Karpas-422 (cell line): Measurements from ENCODE around the gene ECI1. TPM values are rescaled to one million over a fixed set of nuclear protein-coding genes. Genes with fewer than 3 reads are reported as not detected.

Experiments used
- DNase-seq: peaks from one replicate; pipeline ENCODE4 v3.0.0-alpha.2; 2015
- H2AFZ ChIP-seq: fragments of 200-600 bp; sonication (generic); 2 replicates; pipeline ENCODE4 v1.6.1; 2014; ENCODE audit warnings: antibody characterized with exemption, low read length, mixed read lengths
- H3K27ac ChIP-seq: fragments of 200-600 bp; sonication (generic); 2 replicates; pipeline ENCODE4 v1.5.1; 2014; ENCODE audit warnings: mild to moderate bottlenecking, low read length, moderate library complexity
- H3K27me3 ChIP-seq: fragments of 200-600 bp; sonication (generic); 2 replicates; pipeline ENCODE4 v1.6.1; 2014; ENCODE audit warnings: low read length, mixed read lengths
- H3K36me3 ChIP-seq: fragments of 200-600 bp; sonication (generic); 2 replicates; pipeline ENCODE4 v1.6.1; 2014; ENCODE audit warnings: low read length, mixed read lengths; ENCODE audit not compliant: insufficient read depth
- H3K4me1 ChIP-seq: fragments of 200-600 bp; sonication (generic); 2 replicates; pipeline ENCODE4 v1.6.1; 2014; ENCODE audit warnings: mild to moderate bottlenecking, low read length, mixed read lengths
- H3K4me2 ChIP-seq: fragments of 200-600 bp; sonication (generic); 2 replicates; pipeline ENCODE4 v1.6.1; 2014; ENCODE audit warnings: low read length, low read depth, mild to moderate bottlenecking; ENCODE audit not compliant: poor library complexity, severe bottlenecking
- H3K4me3 ChIP-seq: fragments of 200-600 bp; sonication (generic); 2 replicates; pipeline ENCODE4 v1.5.1; 2014; ENCODE audit warnings: mild to moderate bottlenecking, antibody characterized with exemption, low read length, mixed read lengths
- H3K79me2 ChIP-seq: fragments of 200-600 bp; sonication (generic); 2 replicates; pipeline ENCODE4 v1.6.1; 2014; ENCODE audit warnings: mild to moderate bottlenecking, low read length, mixed read lengths
- H3K9ac ChIP-seq: fragments of 200-600 bp; sonication (generic); 2 replicates; pipeline ENCODE4 v1.6.0; 2014; ENCODE audit warnings: low read length
- H3K9me2 ChIP-seq: fragments of 200-600 bp; sonication (generic), shearing (Covaris generic); replicated peaks from 2 replicates; pipeline ENCODE4 v1.6.0; 2014; ENCODE audit warnings: mild to moderate bottlenecking, low read length, moderate library complexity; ENCODE audit not compliant: insufficient read depth
- H3K9me3 ChIP-seq: fragments of 300-700, 200-600 bp; sonication (generic); 2 replicates; pipeline ENCODE4 v1.6.1; 2014; ENCODE audit warnings: low read length, mixed read lengths
- H4K20me1 ChIP-seq: fragments of 200-600 bp; sonication (generic); 2 replicates; pipeline ENCODE4 v1.6.1; 2014; ENCODE audit warnings: mild to moderate bottlenecking, antibody characterized with exemption, low read length, low read depth; ENCODE audit not compliant: insufficient read depth
- total RNA-seq: library from RNA; depleted of rRNA; stranded (reverse); fragments of >200 nt; shearing (Covaris generic); gene quantifications from 2 replicates; pipeline ENCODE4 v1.2.3, GENCODE V29; 2014; ENCODE audit warnings: low replicate concordance

ECI1 gene
- total RNA-seq, 1 experiment from 2014 or later: 24.4 TPM

DNA sequence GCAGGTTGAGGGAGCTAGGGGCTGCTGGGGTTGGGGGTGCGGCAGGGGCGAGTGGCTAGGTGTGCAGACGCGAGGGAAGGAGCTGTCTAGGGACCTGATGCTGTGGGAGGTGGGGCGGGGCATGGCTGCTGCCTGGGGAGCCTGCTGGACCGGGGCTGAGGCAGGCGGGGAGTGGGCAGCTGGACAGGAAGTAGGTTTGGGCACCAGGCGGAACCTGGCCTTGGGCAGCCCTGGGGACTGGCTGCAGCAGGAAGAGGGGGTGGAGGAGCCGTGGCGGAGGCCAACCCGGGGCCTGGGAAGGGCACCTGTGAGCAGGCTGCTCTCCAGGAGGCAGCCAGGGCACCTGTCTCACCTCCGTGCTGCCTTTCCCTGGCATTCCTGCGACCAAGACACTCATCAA lies 21.0 kb downstream of the ECI1 start:
- Histone ChIP-seq H4K20me1 (0 out of 2 replicates have a peak, but pooled peaks cover 19% of the 10 kb centered on the region), H3K27ac (no peak overlapping the region), H3K36me3 (no peaks in the 10 kb centered on the region; the same call in 1 of the 2 replicates), H3K79me2 (peaks cover 27% of the 10 kb centered on the region), H3K9me2 (no peaks in the 10 kb centered on the region), H2AFZ (no peak overlapping the region), H3K27me3 (no peaks in the 10 kb centered on the region), H3K9me3 (no peaks in the 10 kb centered on the region), H3K4me1 (no peaks in the 10 kb centered on the region; the same call in 1 of the 2 replicates), H3K9ac (no peak overlapping the region), H3K4me2 (no peak overlapping the region), H3K4me3 (no peak overlapping the region)
- no peak for DNase-seq

DNA sequence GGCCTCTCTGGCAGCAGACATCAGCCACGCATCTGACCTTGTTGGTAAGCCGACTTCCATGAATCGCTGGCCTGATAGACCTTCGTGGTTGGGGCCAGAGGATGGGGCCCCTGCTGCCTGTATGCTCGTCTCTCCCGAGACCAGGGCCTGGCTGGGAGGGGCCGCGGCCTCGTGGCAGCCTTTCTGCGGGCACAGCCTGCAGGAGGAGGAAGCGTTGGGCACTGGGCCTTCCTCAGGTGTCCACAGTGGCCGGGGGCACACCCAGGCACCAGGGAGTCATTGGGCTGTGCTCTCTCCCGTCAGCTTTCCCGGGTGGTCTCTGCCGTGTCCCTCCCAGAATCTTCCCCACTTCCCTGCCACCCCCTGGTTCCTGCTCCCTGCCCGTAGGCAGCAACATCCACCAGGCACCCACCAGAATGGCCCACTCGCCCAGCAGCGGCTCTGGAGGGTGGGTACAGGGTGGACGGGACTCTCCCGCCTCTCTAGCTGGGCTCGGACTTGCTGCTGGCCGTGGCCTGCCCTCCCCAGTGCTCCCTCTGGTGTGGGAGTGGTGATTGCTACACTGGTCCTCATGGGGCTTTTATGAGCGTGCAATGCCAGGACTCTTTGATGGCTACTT lies 21.6 kb downstream of the ECI1 start:
- Histone ChIP-seq H3K9ac (no peak overlapping the region), H3K79me2 (peaks cover 34% of the 10 kb centered on the region), H3K27ac (no peak overlapping the region), H4K20me1 (0 out of 2 replicates have a peak, but pooled peaks cover 19% of the 10 kb centered on the region), H2AFZ (no peak overlapping the region), H3K36me3 (no peaks in the 10 kb centered on the region; the same call in 1 of the 2 replicates), H3K9me3 (no peaks in the 10 kb centered on the region), H3K4me1 (peaks cover 6% of the 10 kb centered on the region), H3K9me2 (no peaks in the 10 kb centered on the region), H3K4me2 (no peak overlapping the region), H3K27me3 (no peaks in the 10 kb centered on the region), H3K4me3 (no peak overlapping the region)
- no peak for DNase-seq

DNA sequence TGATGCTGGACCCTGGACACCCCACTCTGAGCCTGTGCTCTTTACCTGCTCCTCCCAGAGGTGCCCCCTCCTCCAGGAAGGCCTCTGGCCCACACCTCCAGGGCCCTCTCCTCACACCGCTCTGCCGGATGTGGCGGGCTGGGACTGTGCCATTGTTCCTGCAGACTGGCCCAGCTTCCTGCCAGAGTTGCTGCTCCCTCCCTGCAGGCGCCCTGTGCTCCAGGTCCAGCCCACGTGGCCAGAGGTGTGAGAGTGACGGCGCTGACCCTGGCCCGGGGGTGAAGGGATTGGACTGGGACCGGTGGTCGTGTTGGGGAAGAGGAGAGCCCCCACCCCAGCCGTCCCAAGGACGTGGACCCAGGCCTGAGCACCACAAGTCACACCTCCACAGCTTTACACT lies 22.3 kb downstream of the ECI1 start:
- peaks cover 22% of the 10 kb centered on the region; the same call in 1 of the 2 replicates for H4K20me1 ChIP-seq
- no peak overlapping the region for H3K4me3 ChIP-seq
- no peaks in the 10 kb centered on the region for H3K27me3 ChIP-seq
- H3K9me2 ChIP-seq: no peaks in the 10 kb centered on the region
- H2AFZ ChIP-seq: no peak overlapping the region
- peaks cover 6% of the 10 kb centered on the region for H3K4me1 ChIP-seq
- H3K4me2 ChIP-seq: no peak overlapping the region
- no peak overlapping the region for H3K9ac ChIP-seq
- no peak for DNase-seq
- H3K79me2 ChIP-seq: peaks cover 40% of the 10 kb centered on the region
- no peaks in the 10 kb centered on the region for H3K9me3 ChIP-seq
- no peak overlapping the region for H3K27ac ChIP-seq
- H3K36me3 ChIP-seq: no peaks in the 10 kb centered on the region; the same call in 1 of the 2 replicates

DNA sequence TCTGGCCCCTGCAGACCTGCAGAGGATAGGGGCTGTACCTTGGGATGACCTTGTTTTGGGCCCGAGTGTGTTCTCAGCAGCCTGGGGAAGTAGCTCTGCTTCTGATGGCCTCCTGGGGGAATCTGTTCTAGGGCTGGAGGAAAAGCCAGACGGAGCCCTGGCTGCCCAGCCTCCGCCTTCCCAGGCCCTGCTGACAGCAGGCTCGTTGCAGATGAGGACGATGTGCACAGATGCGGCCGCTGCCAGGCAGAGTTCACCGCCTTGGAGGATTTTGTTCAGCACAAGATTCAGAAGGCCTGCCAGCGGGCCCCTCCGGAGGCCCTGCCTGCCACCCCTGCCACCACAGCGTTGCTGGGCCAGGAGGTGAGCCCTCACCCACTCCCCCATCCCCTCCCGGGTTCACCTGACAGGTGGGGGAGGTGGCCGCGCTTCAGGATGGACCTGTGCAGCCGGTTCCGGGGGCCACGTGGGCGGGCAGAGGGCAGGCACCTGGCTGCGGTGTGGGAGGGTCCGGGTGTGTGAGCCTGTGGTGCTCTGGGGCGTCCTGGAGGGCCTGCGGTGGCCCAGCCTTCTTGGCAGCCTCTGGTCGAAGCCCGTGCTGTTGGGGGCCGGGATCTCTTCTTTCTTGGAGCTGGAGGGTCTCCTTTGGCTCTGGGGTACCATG lies 23.1 kb downstream of the ECI1 start:
- H3K9me2 ChIP-seq: no peaks in the 10 kb centered on the region
- peaks cover 24% of the 10 kb centered on the region; the same call in 1 of the 2 replicates for H4K20me1 ChIP-seq
- no peak overlapping the region for H3K4me2 ChIP-seq
- no peak for DNase-seq
- H3K4me3 ChIP-seq: no peak overlapping the region
- H3K27ac ChIP-seq: no peak overlapping the region
- peaks cover 6% of the 10 kb centered on the region for H3K4me1 ChIP-seq
- H3K79me2 ChIP-seq: peaks cover 46% of the 10 kb centered on the region
- H2AFZ ChIP-seq: no peak overlapping the region
- no peaks in the 10 kb centered on the region for H3K36me3 ChIP-seq
- H3K9me3 ChIP-seq: no peaks in the 10 kb centered on the region
- H3K9ac ChIP-seq: no peak overlapping the region
- H3K27me3 ChIP-seq: no peaks in the 10 kb centered on the region

DNA sequence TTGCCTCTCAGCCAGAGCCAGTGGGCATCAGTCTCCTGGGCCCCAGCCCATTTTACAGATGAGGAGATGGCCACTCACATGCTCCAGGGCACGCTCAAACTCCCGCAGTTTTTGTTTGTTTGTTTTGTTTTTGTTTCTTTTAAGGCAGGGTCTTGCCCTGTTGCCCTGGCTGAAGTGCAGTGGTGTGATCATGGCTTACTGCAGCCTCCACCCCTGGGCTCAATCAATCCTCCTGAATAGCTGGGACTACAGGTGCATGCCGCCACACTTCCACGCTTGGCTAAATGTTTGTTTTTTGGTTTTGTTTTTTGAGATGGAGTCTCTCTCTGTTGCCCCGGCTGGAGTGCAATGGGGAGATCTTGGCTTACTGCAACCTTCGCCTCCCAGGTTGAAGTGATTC lies 24.5 kb downstream of the ECI1 start:
- Histone ChIP-seq H3K27ac (no peak overlapping the region), H3K27me3 (no peaks in the 10 kb centered on the region), H3K9ac (no peak overlapping the region), H3K79me2 (peaks cover 46% of the 10 kb centered on the region), H3K9me2 (no peaks in the 10 kb centered on the region), H3K36me3 (no peaks in the 10 kb centered on the region), H3K4me3 (no peak overlapping the region), H2AFZ (no peak overlapping the region), H3K9me3 (no peaks in the 10 kb centered on the region), H3K4me1 (peaks cover 9% of the 10 kb centered on the region), H4K20me1 (peaks cover 21% of the 10 kb centered on the region; the same call in 1 of the 2 replicates), H3K4me2 (no peak overlapping the region)
- DNase-seq: no peak

DNA sequence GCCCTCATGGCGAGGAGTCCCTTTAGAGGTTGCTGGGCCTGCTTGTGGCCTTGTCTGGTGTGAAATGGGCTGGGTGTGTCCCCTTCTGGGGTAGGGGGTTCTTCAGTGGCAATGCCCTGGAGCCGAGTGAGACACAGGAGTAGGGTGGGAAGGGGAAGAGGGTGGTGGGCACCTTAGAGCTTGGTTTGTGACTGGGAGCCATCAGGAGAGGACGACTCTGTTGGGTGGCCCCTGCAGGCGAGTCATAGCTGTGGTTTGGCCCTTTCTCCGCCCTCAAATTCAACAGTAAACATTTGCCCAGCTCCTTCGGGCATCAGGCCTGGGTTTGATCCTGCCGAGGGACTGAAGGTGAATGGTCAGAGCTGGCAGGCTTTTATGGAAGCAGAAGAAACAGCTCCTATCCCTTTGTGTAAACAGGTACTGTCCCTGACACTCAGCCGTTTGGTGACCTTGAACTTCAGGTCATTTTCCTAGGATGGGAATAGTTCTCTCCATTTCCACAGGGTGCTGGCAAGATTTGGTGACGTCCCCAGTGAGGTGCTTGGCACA lies 25.1 kb downstream of the ECI1 start:
- Histone ChIP-seq H3K79me2 (peaks cover 46% of the 10 kb centered on the region), H3K4me3 (no peak overlapping the region), H3K9me2 (no peaks in the 10 kb centered on the region), H3K9me3 (no peaks in the 10 kb centered on the region), H3K27me3 (no peaks in the 10 kb centered on the region), H4K20me1 (peaks cover 21% of the 10 kb centered on the region; the same call in 1 of the 2 replicates), H3K27ac (no peak overlapping the region), H3K9ac (no peak overlapping the region), H3K4me2 (no peak overlapping the region), H3K4me1 (peaks cover 9% of the 10 kb centered on the region), H3K36me3 (no peaks in the 10 kb centered on the region), H2AFZ (no peak overlapping the region)
- DNase-seq: no peak

DNA sequence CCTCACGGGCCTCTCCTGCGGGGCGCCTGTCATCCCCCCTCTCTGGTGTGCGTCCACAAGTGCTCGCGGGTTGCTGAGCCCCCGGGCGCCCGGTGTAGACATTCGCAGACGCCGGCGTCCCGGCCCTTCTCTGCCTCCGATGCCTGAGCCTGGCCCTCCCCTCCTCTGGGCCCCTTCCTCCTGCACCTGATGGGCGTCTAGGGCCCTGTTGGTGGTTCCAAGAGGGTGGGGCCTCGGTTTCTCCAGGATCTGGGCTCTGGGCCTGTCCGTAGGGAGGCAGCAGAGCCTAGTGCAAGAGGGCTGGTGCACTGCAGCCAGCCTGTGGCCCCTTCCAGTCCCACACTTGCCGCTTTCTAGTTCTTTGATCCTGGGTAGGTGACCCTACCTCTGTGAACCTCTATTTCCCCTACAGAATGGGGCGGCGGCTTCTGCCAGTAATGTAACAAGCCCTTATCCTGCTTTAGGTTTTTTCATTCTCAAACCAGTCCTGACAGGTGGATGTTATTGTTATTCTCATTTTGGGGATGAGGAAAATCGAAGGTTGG lies 27.4 kb downstream of the ECI1 start:
- Histone ChIP-seq H3K27ac (peak overlapping the region; percentile 79), H3K9me2 (no peaks in the 10 kb centered on the region), H3K9me3 (no peaks in the 10 kb centered on the region), H4K20me1 (peaks cover 21% of the 10 kb centered on the region; the same call in 1 of the 2 replicates), H3K4me1 (peaks cover 9% of the 10 kb centered on the region), H3K79me2 (peaks cover 46% of the 10 kb centered on the region), H3K36me3 (no peaks in the 10 kb centered on the region), H3K4me2 (peak overlapping the region; percentile 93), H3K4me3 (peak overlapping the region; percentile 99), H3K27me3 (no peaks in the 10 kb centered on the region), H2AFZ (no peak overlapping the region), H3K9ac (peak overlapping the region; percentile 96)
- DNase-seq: peak; percentile 75
